Stimulated activated CD4-positive, alpha-beta T cell treated with anti-CD3 and anti-CD28 coated beads, Interleukin-4, amount 100 ng/mL, for 4 hours (primary cell): ENCODE measurements around the gene AACS.

Experiments
- DNase-seq, 2 experiments: peaks; one replicate each; pipeline ENCODE4 v3.0.0-alpha.2; 2020

The AACS gene

GRCh38 chr12:125159702-125160101, 94.5 kb downstream of the AACS start:
- no peak for DNase-seq

- no peak for DNase-seq
Measured at GRCh38 chr12:125160281-125160955, 95.2 kb downstream of the AACS start.

- no peak for DNase-seq
Measured at GRCh38 chr12:125161712-125162022, 96.4 kb downstream of the AACS start.

- no peak for DNase-seq
Measured at GRCh38 chr12:125162489-125163028, 97.3 kb downstream of the AACS start.

- no peak for DNase-seq
Measured at GRCh38 chr12:125163148-125163547, 97.9 kb downstream of the AACS start.

GRCh38 chr12:125164541-125164940, 99.3 kb downstream of the AACS start:
- no peak for DNase-seq

- no peak for DNase-seq
Measured at GRCh38 chr12:125166041-125166440, 100.8 kb downstream of the AACS start.

GRCh38 chr12:125167658-125168057, 102.4 kb downstream of the AACS start:
- no peak for DNase-seq

GRCh38 chr12:125169451-125169850, 104.2 kb downstream of the AACS start:
- DNase-seq: no peak

- no peak for DNase-seq
Measured at GRCh38 chr12:125169870-125170269, 104.6 kb downstream of the AACS start.

GRCh38 chr12:125171267-125171666, 106.0 kb downstream of the AACS start:
- no peak for DNase-seq

- DNase-seq: no peak
Measured at GRCh38 chr12:125172231-125172850, 107.1 kb downstream of the AACS start.

GRCh38 chr12:125175576-125175975, 110.3 kb downstream of the AACS start:
- no peak for DNase-seq

GRCh38 chr12:125178222-125178621, 113.0 kb downstream of the AACS start:
- no peak for DNase-seq

- DNase-seq: no peak
Measured at GRCh38 chr12:125180144-125180543, 114.9 kb downstream of the AACS start.

GRCh38 chr12:125181107-125181506, 115.9 kb downstream of the AACS start:
- no peak for DNase-seq

- DNase-seq: peak; percentile 68 to 80
Measured at GRCh38 chr12:125183187-125184067, 118.2 kb downstream of the AACS start.

GRCh38 chr12:125184213-125184967, 119.2 kb downstream of the AACS start:
- no peak for DNase-seq

GRCh38 chr12:125185311-125185739, 120.1 kb downstream of the AACS start:
- DNase-seq: no peak

- peak; percentile 28 to 40 for DNase-seq
Measured at GRCh38 chr12:125185740-125186470, 120.7 kb downstream of the AACS start, which contains the start of gene TMEM132B. Gene TMEM132B (plus strand): TSS chr12:125186386.

GRCh38 chr12:125186471-125187147, 121.4 kb downstream of the AACS start:
- no peak for DNase-seq
